ENCODE measurements around the gene CTDSPL.

DNA sequence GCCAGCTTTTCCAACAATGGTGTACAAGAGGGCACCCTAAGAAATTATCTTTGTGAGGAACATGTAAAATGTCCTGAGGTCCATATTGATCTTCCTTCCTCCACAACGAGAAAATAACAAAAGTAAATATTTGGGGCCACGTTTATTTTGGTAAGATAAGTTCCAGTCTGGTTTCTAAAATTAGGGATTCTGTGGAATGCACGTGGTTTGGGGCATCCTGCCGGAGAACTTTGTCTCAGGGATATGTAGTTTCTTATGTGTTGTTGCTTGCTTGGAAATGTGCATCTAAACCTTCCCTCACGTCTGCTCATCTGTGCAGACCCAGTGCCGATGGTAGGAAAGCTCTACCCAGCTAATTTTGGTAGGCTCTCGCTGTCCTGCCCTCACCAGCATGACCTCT, 62.8 kb downstream of the CTDSPL start:
- TF ChIP-seq, protein P1, sequence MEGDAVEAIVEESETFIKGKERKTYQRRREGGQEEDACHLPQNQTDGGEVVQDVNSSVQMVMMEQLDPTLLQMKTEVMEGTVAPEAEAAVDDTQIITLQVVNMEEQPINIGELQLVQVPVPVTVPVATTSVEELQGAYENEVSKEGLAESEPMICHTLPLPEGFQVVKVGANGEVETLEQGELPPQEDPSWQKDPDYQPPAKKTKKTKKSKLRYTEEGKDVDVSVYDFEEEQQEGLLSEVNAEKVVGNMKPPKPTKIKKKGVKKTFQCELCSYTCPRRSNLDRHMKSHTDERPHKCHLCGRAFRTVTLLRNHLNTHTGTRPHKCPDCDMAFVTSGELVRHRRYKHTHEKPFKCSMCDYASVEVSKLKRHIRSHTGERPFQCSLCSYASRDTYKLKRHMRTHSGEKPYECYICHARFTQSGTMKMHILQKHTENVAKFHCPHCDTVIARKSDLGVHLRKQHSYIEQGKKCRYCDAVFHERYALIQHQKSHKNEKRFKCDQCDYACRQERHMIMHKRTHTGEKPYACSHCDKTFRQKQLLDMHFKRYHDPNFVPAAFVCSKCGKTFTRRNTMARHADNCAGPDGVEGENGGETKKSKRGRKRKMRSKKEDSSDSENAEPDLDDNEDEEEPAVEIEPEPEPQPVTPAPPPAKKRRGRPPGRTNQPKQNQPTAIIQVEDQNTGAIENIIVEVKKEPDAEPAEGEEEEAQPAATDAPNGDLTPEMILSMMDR (IDR thresholded peaks at IDR 0.05) = no peak
- no peak for TF ChIP-seq POLR2A (IDR thresholded peaks at IDR 0.05)
